T-cell (primary cell): ENCODE measurements around the gene SFTA2. TPM values are rescaled to one million over a fixed set of nuclear protein-coding genes. Genes with fewer than 3 reads are reported as not detected.
A peak's percentile ranks its signal among the peaks of the same experiment; 100 is the strongest.

ENCODE experiments used
- ATAC-seq, 4 experiments: fragments of 200-7000 bp in 3 of 4; fragments of 150-1000 bp in 1 of 4; cut with Tn5 transposase; replicated peaks in 1 of 4; 1 replicate in 3 of 4; 2 replicates in 1 of 4; pipeline ENCODE4 v1.10.0; 2021; ENCODE audit warnings: moderate library complexity in 3 of 4, mild to moderate bottlenecking in 2 of 4, moderate number of reproducible peaks in 1 of 4
- CTCF ChIA-PET, 2 donors: fragments of 300-600 bp; sonication (Branson Sonifier 250); formaldehyde crosslinking; loops; one replicate each; lab custom pipeline; 2022; ENCODE audit warnings: antibody characterized with exemption in 2 of 2; lab: Charles Lee
- POLR2A ChIA-PET, 2 donors: fragments of 300-600 bp; sonication (Branson Sonifier 250); formaldehyde crosslinking; loops; one replicate each; lab custom pipeline; 2022; ENCODE audit warnings: antibody characterized with exemption in 2 of 2; lab: Charles Lee
- DNase-seq, 35 experiments: peaks; one replicate each; pipeline versions ENCODE4 v3.0.0 to v3.0.0-alpha.2; 2013 to 2023
- H3K27ac ChIP-seq: one replicate; pipeline ENCODE4 v1.5.1; 2013; ENCODE audit warnings: low read length
- H3K27me3 ChIP-seq, 2 experiments: replicated peaks in 1 of 2; 1 replicate in 1 of 2; 2 replicates in 1 of 2; pipeline versions ENCODE4 v1.6.1 to v1.7.0; 2013; ENCODE audit warnings: low read length in 1 of 2, mixed read lengths in 1 of 2; ENCODE audit not compliant: control insufficient read depth in 2 of 2, insufficient read depth in 2 of 2; ENCODE audit errors: extremely low read depth in 1 of 2
- H3K36me3 ChIP-seq, 2 donors: 1 replicate in 1 of 2; 2 replicates in 1 of 2; pipeline versions ENCODE4 v1.6.1 to v1.7.0; 2013; ENCODE audit warnings: low read length in 1 of 2; ENCODE audit not compliant: control insufficient read depth in 2 of 2, insufficient read depth in 1 of 2; ENCODE audit errors: extremely low read depth in 1 of 2
- H3K4me1 ChIP-seq, 2 experiments: 1 replicate in 1 of 2; 2 replicates in 1 of 2; pipeline versions ENCODE4 v1.6.1 to v1.7.0; 2013; ENCODE audit warnings: low read length in 2 of 2, mixed read lengths in 1 of 2; ENCODE audit not compliant: insufficient read depth in 2 of 2, control insufficient read depth in 1 of 2; ENCODE audit errors: extremely low read depth in 1 of 2
- H3K4me3 ChIP-seq, 2 donors: 1 replicate in 1 of 2; 2 replicates in 1 of 2; pipeline versions ENCODE4 v1.5.1 to v1.7.0; 2013; ENCODE audit warnings: mild to moderate bottlenecking in 2 of 2, low read length in 1 of 2, moderate library complexity in 1 of 2; ENCODE audit not compliant: control insufficient read depth in 1 of 2; ENCODE audit errors: extremely low read depth in 1 of 2
- H3K9me3 ChIP-seq: 2 replicates; pipeline ENCODE4 v1.7.0; 2013
- H3K27ac Mint-ChIP-seq, 2 donors: one replicate each; pipeline ENCODE4 v1.8.0; 2020 to 2021; ENCODE audit warnings: mild to moderate bottlenecking in 2 of 2, mixed read lengths in 2 of 2
- H3K27me3 Mint-ChIP-seq, 2 donors: one replicate each; pipeline ENCODE4 v1.8.0; 2021 to 2022; ENCODE audit warnings: mixed read lengths in 2 of 2
- H3K36me3 Mint-ChIP-seq: one replicate; pipeline ENCODE4 v1.8.0; 2021; ENCODE audit warnings: mixed read lengths
- H3K4me1 Mint-ChIP-seq, 3 donors: one replicate each; pipeline ENCODE4 v1.8.0; 2020 to 2022; ENCODE audit warnings: mixed read lengths in 3 of 3, mild to moderate bottlenecking in 1 of 3
- H3K4me3 Mint-ChIP-seq, 3 donors: one replicate each; pipeline ENCODE4 v1.8.0; 2020 to 2022; ENCODE audit warnings: mild to moderate bottlenecking in 3 of 3, mixed read lengths in 3 of 3, moderate library complexity in 3 of 3
- H3K9me3 Mint-ChIP-seq, 3 donors: one replicate each; pipeline ENCODE4 v1.8.0; 2020 to 2022; ENCODE audit warnings: mixed read lengths in 3 of 3
- WGBS: methylation state at CpG from one replicate; pipeline ENCODE4 v1.1.5; 2013; ENCODE audit warnings: missing lambda C conversion rate; ENCODE audit not compliant: insufficient coverage; 5-methylcytosine and 5-hydroxymethylcytosine counted together
- total RNA-seq, 35 experiments: library from RNA in 6 of 35; stranded (reverse) in 6 of 35; fragments of 120-200 nt in 1 of 35; gene quantifications; one replicate each; pipeline versions ENCODE4 v1.2.1 to v1.2.4 and lab custom pipeline; 2013 to 2026

The SFTA2 gene
- total RNA-seq, 5 donors from 2014 or later (not counting 1 experiment from before 2014, with no cell fraction given) = 0.51 to 0.67 TPM; not detected in 3

GRCh38 chr6:30918670-30919069, 13.3 kb downstream of the SFTA2 start:
- POLR2A ChIA-PET = no interaction called here
- Mint-ChIP-seq H3K36me3 (peaks cover 56% of the 10 kb centered on the region), H3K27ac (no peak overlapping the region), H3K4me1 (peaks cover 26 to 28% (median 27%) of the 10 kb centered on the region in 3 donors), H3K4me3 (no peak overlapping the region), H3K9me3 (no peaks in the 10 kb centered on the region), H3K27me3 (no peaks in the 10 kb centered on the region)
- Histone ChIP-seq H3K9me3 (no peaks in the 10 kb centered on the region), H3K4me3 (no peak overlapping the region), H3K27ac (no peak overlapping the region), H3K27me3 (no peaks in the 10 kb centered on the region), H3K36me3 (peaks cover 32 to 65% of the 10 kb centered on the region in 2 donors), H3K4me1 (peaks cover 4 to 18% of the 10 kb centered on the region in 2 experiments)
- 60% methylated on average over 1 of the region's 8 CpGs for WGBS
- no peak for ATAC-seq
- no peak for DNase-seq
- CTCF ChIA-PET = interaction anchor here in 1 of 2 donors (0.6 kb wide), 1 partner anchor 14 kb away, joined by 5 read pairs; no protein-coding TSS in a partner anchor

GRCh38 chr6:30917487-30917886, 14.5 kb downstream of the SFTA2 start:
- H3K36me3 Mint-ChIP-seq = peaks cover 46% of the 10 kb centered on the region
- no peak overlapping the region for H3K4me3 Mint-ChIP-seq
- no peaks in the 10 kb centered on the region for H3K27me3 Mint-ChIP-seq
- ATAC-seq (no peak), DNase-seq (no peak)
- peaks cover 22 to 54% of the 10 kb centered on the region in 2 donors for H3K36me3 ChIP-seq
- WGBS = 98% methylated on average over 7 of the region's 8 CpGs
- peaks cover 4 to 24% of the 10 kb centered on the region in 2 experiments for H3K4me1 ChIP-seq
- no peak overlapping the region for H3K4me3 ChIP-seq
- H3K4me1 Mint-ChIP-seq = peaks cover 31 to 35% (median 35%) of the 10 kb centered on the region in 3 donors
- H3K9me3 ChIP-seq = no peaks in the 10 kb centered on the region
- H3K27ac ChIP-seq = no peak overlapping the region
- no peaks in the 10 kb centered on the region for H3K27me3 ChIP-seq
- no peak overlapping the region for H3K27ac Mint-ChIP-seq
- CTCF ChIA-PET = no interaction called here
- POLR2A ChIA-PET = no interaction called here
- H3K9me3 Mint-ChIP-seq = no peaks in the 10 kb centered on the region

- Mint-ChIP-seq H3K4me3 (no peak overlapping the region), H3K4me1 (peaks cover 31 to 35% (median 35%) of the 10 kb centered on the region in 3 donors), H3K27ac (no peak overlapping the region), H3K9me3 (no peaks in the 10 kb centered on the region), H3K27me3 (no peaks in the 10 kb centered on the region), H3K36me3 (peaks cover 45% of the 10 kb centered on the region)
- POLR2A ChIA-PET = no interaction called here
- WGBS = 96% methylated on average over 7 of the region's 7 CpGs
- Histone ChIP-seq H3K27me3 (no peaks in the 10 kb centered on the region), H3K9me3 (no peaks in the 10 kb centered on the region), H3K4me3 (no peak overlapping the region), H3K27ac (no peak overlapping the region), H3K36me3 (peaks cover 21 to 52% of the 10 kb centered on the region in 2 donors), H3K4me1 (peaks cover 4 to 24% of the 10 kb centered on the region in 2 experiments)
- DNase-seq (no peak), ATAC-seq (no peak)
- CTCF ChIA-PET = interaction anchor here in 1 of 2 donors (4.1 kb wide), 1 partner anchor 163 kb away, joined by 18 read pairs; no protein-coding TSS in a partner anchor
These were observed 14.9 kb downstream of the SFTA2 start for GRCh38 chr6:30917041-30917440.

- 67% methylated on average over 3 of the region's 5 CpGs for WGBS
- peaks cover 31 to 37% (median 35%) of the 10 kb centered on the region in 3 donors for H3K4me1 Mint-ChIP-seq
- H3K4me3 Mint-ChIP-seq = peak overlapping the region; percentile 71 to 85 (median 78)
- Histone ChIP-seq H3K4me3 (no peak overlapping the region), H3K9me3 (no peaks in the 10 kb centered on the region), H3K27ac (no peak overlapping the region), H3K27me3 (no peaks in the 10 kb centered on the region), H3K4me1 (peaks cover 4 to 24% of the 10 kb centered on the region in 2 experiments), H3K36me3 (peaks cover 13 to 49% of the 10 kb centered on the region in 2 donors)
- peak overlapping the region; percentile 23 to 73 for H3K27ac Mint-ChIP-seq
- ATAC-seq = no peak
- no peaks in the 10 kb centered on the region for H3K27me3 Mint-ChIP-seq
- peak in 4 of 35 experiments; percentile 6 to 57 (median 14) for DNase-seq
- H3K36me3 Mint-ChIP-seq = peaks cover 49% of the 10 kb centered on the region
- H3K9me3 Mint-ChIP-seq = no peaks in the 10 kb centered on the region
- CTCF ChIA-PET = interaction anchor here (1.2 to 4.1 kb wide), 5 partner anchors 164 to 172 kb away, joined by 4 to 18 read pairs (median 4); no protein-coding TSS in a partner anchor
- POLR2A ChIA-PET = interaction anchor here in 1 of 2 donors (0.5 kb wide), 1 partner anchor 134 kb away, joined by 3 read pairs; no protein-coding TSS in a partner anchor
These were observed 16.4 kb downstream of the SFTA2 start for GRCh38 chr6:30915591-30915946.

GRCh38 chr6:30914854-30915590, 16.9 kb downstream of the SFTA2 start:
- no peaks in the 10 kb centered on the region for H3K27me3 Mint-ChIP-seq
- no peak for ATAC-seq
- Histone ChIP-seq H3K4me3 (peak overlapping the region; percentile 73 to 85), H3K36me3 (peaks cover 13 to 45% of the 10 kb centered on the region in 2 donors), H3K27me3 (no peaks in the 10 kb centered on the region), H3K9me3 (no peaks in the 10 kb centered on the region), H3K27ac (no peak overlapping the region), H3K4me1 (peaks cover 4 to 24% of the 10 kb centered on the region in 2 experiments)
- peaks cover 44% of the 10 kb centered on the region for H3K36me3 Mint-ChIP-seq
- peak overlapping the region; percentile 85 to 89 for H3K27ac Mint-ChIP-seq
- H3K4me1 Mint-ChIP-seq = peaks cover 31 to 37% (median 35%) of the 10 kb centered on the region in 3 donors
- WGBS = 72% methylated on average over 14 of the region's 17 CpGs
- CTCF ChIA-PET = interaction anchor here (1.2 to 4.1 kb wide), 5 partner anchors 165 to 172 kb away, joined by 4 to 18 read pairs (median 4); no protein-coding TSS in a partner anchor
- H3K4me3 Mint-ChIP-seq = peak overlapping the region; percentile 78 to 96 (median 85)
- peak in 2 of 35 experiments; percentile 11 to 16 for DNase-seq
- H3K9me3 Mint-ChIP-seq = no peaks in the 10 kb centered on the region
- POLR2A ChIA-PET = interaction anchor here (0.5 to 0.6 kb wide), 2 partner anchors 9 to 135 kb away, joined by 3 read pairs; no protein-coding TSS in a partner anchor
